Measurements from ENCODE around the gene TRIM29. TPM values are rescaled to one million over a fixed set of nuclear protein-coding genes. Genes with fewer than 3 reads are reported as not detected.

Gene TRIM29
- polyA plus RNA-seq, 3 donors from 2014 or later, result not detected

- no peak overlapping the region for H3K27ac Mint-ChIP-seq
- H3K4me1 Mint-ChIP-seq, result no peaks in the 10 kb centered on the region
- peaks cover 2 to 5% (median 3%) of the 10 kb centered on the region in 3 donors for H3K27me3 Mint-ChIP-seq (ENCODE audit: low read depth in 3 of 3)
- H3K4me3 Mint-ChIP-seq, result no peak overlapping the region
- H3K9me3 Mint-ChIP-seq, result no peaks in the 10 kb centered on the region
- no peak for DNase-seq
- no peaks in the 10 kb centered on the region for H3K36me3 Mint-ChIP-seq
Measured at GRCh38 chr11:120115272-120116000, 22.5 kb downstream of the TRIM29 start.

- no peaks in the 10 kb centered on the region for H3K9me3 Mint-ChIP-seq
- no peak overlapping the region for H3K4me3 Mint-ChIP-seq
- peaks cover 3 to 11% (median 5%) of the 10 kb centered on the region in 3 donors for H3K27me3 Mint-ChIP-seq (ENCODE audit: low read depth in 3 of 3)
- H3K36me3 Mint-ChIP-seq, result no peaks in the 10 kb centered on the region
- no peak overlapping the region for H3K27ac Mint-ChIP-seq
- DNase-seq, result no peak
- no peaks in the 10 kb centered on the region for H3K4me1 Mint-ChIP-seq
Measured at GRCh38 chr11:120112174-120112796, 25.6 kb downstream of the TRIM29 start.

- Mint-ChIP-seq H3K27ac (no peak overlapping the region), H3K4me3 (no peak overlapping the region), H3K36me3 (no peaks in the 10 kb centered on the region), H3K9me3 (no peaks in the 10 kb centered on the region), H3K4me1 (no peaks in the 10 kb centered on the region), H3K27me3 (ENCODE audit: low read depth in 3 of 3) (peaks cover 5 to 8% (median 8%) of the 10 kb centered on the region in 3 donors)
- no peak for DNase-seq
Measured at GRCh38 chr11:120109531-120109930, 28.4 kb downstream of the TRIM29 start.

GRCh38 chr11:120108785-120109168, 29.1 kb downstream of the TRIM29 start:
- H3K4me3 Mint-ChIP-seq, result no peak overlapping the region

GRCh38 chr11:120108154-120108784, 29.6 kb downstream of the TRIM29 start:
- DNase-seq, result peak; percentile 35 to 43 (median 40)
- H3K27ac Mint-ChIP-seq, result no peak overlapping the region

More at GRCh38 chr11:120108785-120109168, 29.1 kb downstream of the TRIM29 start:
- Mint-ChIP-seq H3K4me1 (no peaks in the 10 kb centered on the region), H3K27ac (no peak overlapping the region), H3K9me3 (no peaks in the 10 kb centered on the region), H3K27me3 (ENCODE audit: low read depth in 3 of 3) (peaks cover 3 to 10% (median 8%) of the 10 kb centered on the region in 3 donors), H3K36me3 (no peaks in the 10 kb centered on the region)
- no peak for DNase-seq

GRCh38 chr11:120107692-120108091, 30.2 kb downstream of the TRIM29 start:
- peaks cover 3 to 10% (median 8%) of the 10 kb centered on the region in 3 donors for H3K27me3 Mint-ChIP-seq (ENCODE audit: low read depth in 3 of 3)
- no peaks in the 10 kb centered on the region for H3K9me3 Mint-ChIP-seq
- no peak overlapping the region for H3K4me3 Mint-ChIP-seq
- H3K4me1 Mint-ChIP-seq, result no peaks in the 10 kb centered on the region
- DNase-seq, result no peak
- no peaks in the 10 kb centered on the region for H3K36me3 Mint-ChIP-seq
- no peak overlapping the region for H3K27ac Mint-ChIP-seq

More at GRCh38 chr11:120108154-120108784, 29.6 kb downstream of the TRIM29 start:
- Mint-ChIP-seq H3K36me3 (no peaks in the 10 kb centered on the region), H3K9me3 (no peaks in the 10 kb centered on the region), H3K4me1 (no peaks in the 10 kb centered on the region), H3K27me3 (ENCODE audit: low read depth in 3 of 3) (peaks cover 3 to 10% (median 8%) of the 10 kb centered on the region in 3 donors), H3K4me3 (no peak overlapping the region)

- peaks cover 2 to 10% (median 10%) of the 10 kb centered on the region in 3 donors for H3K27me3 Mint-ChIP-seq (ENCODE audit: low read depth in 3 of 3)
- H3K36me3 Mint-ChIP-seq, result no peaks in the 10 kb centered on the region
- peak overlapping the region in 1 of 6 donors; percentile 21 for H3K27ac Mint-ChIP-seq
- no peaks in the 10 kb centered on the region for H3K4me1 Mint-ChIP-seq
- no peak for DNase-seq
- H3K4me3 Mint-ChIP-seq, result no peak overlapping the region
- H3K9me3 Mint-ChIP-seq, result no peaks in the 10 kb centered on the region
Measured at GRCh38 chr11:120106354-120107150, 31.4 kb downstream of the TRIM29 start.

GRCh38 chr11:120105576-120105975, 32.3 kb downstream of the TRIM29 start:
- H3K27me3 Mint-ChIP-seq (ENCODE audit: low read depth in 3 of 3), result peaks cover 2 to 10% (median 8%) of the 10 kb centered on the region in 3 donors

GRCh38 chr11:120104041-120104565, 33.8 kb downstream of the TRIM29 start:
- H3K9me3 Mint-ChIP-seq, result no peaks in the 10 kb centered on the region
- no peaks in the 10 kb centered on the region for H3K36me3 Mint-ChIP-seq
- H3K4me1 Mint-ChIP-seq, result no peaks in the 10 kb centered on the region
- H3K27ac Mint-ChIP-seq, result no peak overlapping the region
- peaks cover 4 to 8% (median 6%) of the 10 kb centered on the region in 3 donors for H3K27me3 Mint-ChIP-seq (ENCODE audit: low read depth in 3 of 3)
- no peak for DNase-seq
- no peak overlapping the region for H3K4me3 Mint-ChIP-seq

More at GRCh38 chr11:120105576-120105975, 32.3 kb downstream of the TRIM29 start:
- H3K36me3 Mint-ChIP-seq, result no peaks in the 10 kb centered on the region
- no peaks in the 10 kb centered on the region for H3K9me3 Mint-ChIP-seq
- no peak for DNase-seq
- no peak overlapping the region for H3K4me3 Mint-ChIP-seq
- no peak overlapping the region for H3K27ac Mint-ChIP-seq
- H3K4me1 Mint-ChIP-seq, result no peaks in the 10 kb centered on the region

- Mint-ChIP-seq H3K9me3 (no peaks in the 10 kb centered on the region), H3K27ac (no peak overlapping the region), H3K4me3 (no peak overlapping the region), H3K27me3 (ENCODE audit: low read depth in 3 of 3) (peaks cover 2 to 6% (median 5%) of the 10 kb centered on the region in 3 donors), H3K4me1 (no peaks in the 10 kb centered on the region), H3K36me3 (no peaks in the 10 kb centered on the region)
- no peak for DNase-seq
Measured at GRCh38 chr11:120102864-120103122, 35.1 kb downstream of the TRIM29 start.

GRCh38 chr11:120102050-120102863, 35.7 kb downstream of the TRIM29 start:
- no peak for DNase-seq
- no peak overlapping the region for H3K4me3 Mint-ChIP-seq
- H3K27ac Mint-ChIP-seq, result peak overlapping the region in 1 of 6 donors; percentile 47

GRCh38 chr11:120098503-120099020, 39.4 kb downstream of the TRIM29 start:
- H3K4me3 Mint-ChIP-seq, result no peak overlapping the region
- no peaks in the 10 kb centered on the region for H3K36me3 Mint-ChIP-seq
- H3K4me1 Mint-ChIP-seq, result no peaks in the 10 kb centered on the region
- no peak overlapping the region for H3K27ac Mint-ChIP-seq
- peaks cover 3 to 4% (median 4%) of the 10 kb centered on the region in 3 donors for H3K27me3 Mint-ChIP-seq (ENCODE audit: low read depth in 3 of 3)
- no peaks in the 10 kb centered on the region for H3K9me3 Mint-ChIP-seq
- no peak for DNase-seq

More at GRCh38 chr11:120102050-120102863, 35.7 kb downstream of the TRIM29 start:
- Mint-ChIP-seq H3K27me3 (ENCODE audit: low read depth in 3 of 3) (peaks cover 2 to 6% (median 5%) of the 10 kb centered on the region in 3 donors), H3K9me3 (no peaks in the 10 kb centered on the region), H3K36me3 (no peaks in the 10 kb centered on the region), H3K4me1 (no peaks in the 10 kb centered on the region)
